ENCODE measurements around the gene SEPTIN12.
A peak's percentile ranks its signal among the peaks of the same experiment; 100 is the strongest.

The SEPTIN12 gene

GRCh38 chr16:4734730-4735535 is 53.2 kb downstream of the SEPTIN12 start:
- Histone ChIP-seq H3F3A (ENCODE audit: low read depth) (no peaks in the 10 kb centered on the region), H3K4me2 (ENCODE audit: low read depth, low read length, poor library complexity, severe bottlenecking) (peak overlapping the region; percentile 94), H3K27me3 (ENCODE audit: insufficient read depth, low read length, poor library complexity, severe bottlenecking) (no peaks in the 10 kb centered on the region), H3K9me3 (ENCODE audit: insufficient read depth, low read depth, low read length) (no peaks in the 10 kb centered on the region), H3K36me3 (ENCODE audit: insufficient read depth, low read length) (no peaks in the 10 kb centered on the region), H3K9ac (ENCODE audit: low read depth, low read length, poor library complexity, severe bottlenecking) (peak overlapping the region; percentile 73), H3K9me2 (replicated peaks; ENCODE audit: low read depth, low read length) (no peaks in the 10 kb centered on the region), H4K20me1 (ENCODE audit: insufficient read depth, low read length, poor library complexity, severe bottlenecking) (no peaks in the 10 kb centered on the region), H3K4me1 (ENCODE audit: insufficient read depth, low read length, poor library complexity, severe bottlenecking) (peaks cover 5% of the 10 kb centered on the region), H3K79me2 (ENCODE audit: insufficient read depth, low read length) (no peaks in the 10 kb centered on the region), H2AFZ (ENCODE audit: low read length) (peak overlapping the region; percentile 97), H3K4me3 (ENCODE audit: low read length, poor library complexity, severe bottlenecking) (peak overlapping the region; percentile 85)
- TF ChIP-seq EZH2phosphoT487 (IDR thresholded peaks at IDR 0.05; ENCODE audit: borderline replicate concordance) (no peak), CTCF (conservative IDR thresholded peaks at IDR 0.05; ENCODE audit: low read length) (no peak)

GRCh38 chr16:4734063-4734729 is 53.9 kb downstream of the SEPTIN12 start, which contains the start of the genes ANKS3 and DNAAF8:
Gene ANKS3, minus strand, starts transcription at chr16:4734271. Its CDS starts 4,122 bp downstream, at chr16:4730149.
Gene DNAAF8, plus strand, starts transcription at chr16:4734537. Its CDS starts 1,978 bp downstream, at chr16:4736515.
- peak within 1 kb of the TSS; percentile 78 for H3K9ac ChIP-seq (ENCODE audit: low read depth, low read length, poor library complexity, severe bottlenecking)
- no peaks in the 10 kb centered on the region for H3K9me2 ChIP-seq (replicated peaks; ENCODE audit: low read depth, low read length)
- H3F3A ChIP-seq (ENCODE audit: low read depth): no peaks in the 10 kb centered on the region
- H3K79me2 ChIP-seq (ENCODE audit: insufficient read depth, low read length): no peaks in the 10 kb centered on the region
- H4K20me1 ChIP-seq (ENCODE audit: insufficient read depth, low read length, poor library complexity, severe bottlenecking): no peaks in the 10 kb centered on the region
- H2AFZ ChIP-seq (ENCODE audit: low read length): peak within 1 kb of the TSS; percentile 97
- H3K4me3 ChIP-seq (ENCODE audit: low read length, poor library complexity, severe bottlenecking): peak within 1 kb of the TSS; percentile 85
- peak within 1 kb of the TSS; percentile 94 for H3K4me2 ChIP-seq (ENCODE audit: low read depth, low read length, poor library complexity, severe bottlenecking)
- H3K9me3 ChIP-seq (ENCODE audit: insufficient read depth, low read depth, low read length): no peaks in the 10 kb centered on the region
- TF ChIP-seq CTCF (conservative IDR thresholded peaks at IDR 0.05; ENCODE audit: low read length) (no peak), EZH2phosphoT487 (IDR thresholded peaks at IDR 0.05; ENCODE audit: borderline replicate concordance) (no peak)
- H3K27me3 ChIP-seq (ENCODE audit: insufficient read depth, low read length, poor library complexity, severe bottlenecking): no peaks in the 10 kb centered on the region
- H3K4me1 ChIP-seq (ENCODE audit: insufficient read depth, low read length, poor library complexity, severe bottlenecking): peaks cover 5% of the 10 kb centered on the region
- no peaks in the 10 kb centered on the region for H3K36me3 ChIP-seq (ENCODE audit: insufficient read depth, low read length)

- H3K36me3 ChIP-seq (ENCODE audit: insufficient read depth, low read length): no peaks in the 10 kb centered on the region
- no peak for TF ChIP-seq CTCF (conservative IDR thresholded peaks at IDR 0.05; ENCODE audit: low read length)
- H3K9ac ChIP-seq (ENCODE audit: low read depth, low read length, poor library complexity, severe bottlenecking): peak overlapping the region; percentile 78
- no peaks in the 10 kb centered on the region for H3F3A ChIP-seq (ENCODE audit: low read depth)
- no peaks in the 10 kb centered on the region for H3K79me2 ChIP-seq (ENCODE audit: insufficient read depth, low read length)
- peaks cover 5% of the 10 kb centered on the region for H3K4me1 ChIP-seq (ENCODE audit: insufficient read depth, low read length, poor library complexity, severe bottlenecking)
- H3K4me2 ChIP-seq (ENCODE audit: low read depth, low read length, poor library complexity, severe bottlenecking): peak overlapping the region; percentile 94
- no peaks in the 10 kb centered on the region for H3K9me3 ChIP-seq (ENCODE audit: insufficient read depth, low read depth, low read length)
- peak overlapping the region; percentile 85 for H3K4me3 ChIP-seq (ENCODE audit: low read length, poor library complexity, severe bottlenecking)
- no peaks in the 10 kb centered on the region for H3K9me2 ChIP-seq (replicated peaks; ENCODE audit: low read depth, low read length)
- H2AFZ ChIP-seq (ENCODE audit: low read length): peak overlapping the region; percentile 97
- no peaks in the 10 kb centered on the region for H4K20me1 ChIP-seq (ENCODE audit: insufficient read depth, low read length, poor library complexity, severe bottlenecking)
- no peaks in the 10 kb centered on the region for H3K27me3 ChIP-seq (ENCODE audit: insufficient read depth, low read length, poor library complexity, severe bottlenecking)
Measured at GRCh38 chr16:4733747-4734062, 54.4 kb downstream of the SEPTIN12 start.
